KMS-11 (cell line): ENCODE results near the gene SEMA5A.

Source experiments
- H2AFZ ChIP-seq: fragments of 200-600 bp; sonication (generic); 2 replicates; pipeline ENCODE4 v1.6.1; 2016; ENCODE audit warnings: antibody characterized with exemption, mixed run types, low read depth
- H3K27ac ChIP-seq: fragments of 200-600 bp; sonication (generic); 2 replicates; pipeline ENCODE4 v1.6.1; 2016; ENCODE audit warnings: mild to moderate bottlenecking, mixed run types
- H3K27me3 ChIP-seq: fragments of 200-600 bp; sonication (generic); 2 replicates; pipeline ENCODE4 v1.6.1; 2017; ENCODE audit warnings: mild to moderate bottlenecking, low read depth, mixed run types, moderate library complexity; ENCODE audit not compliant: insufficient read depth
- H3K36me3 ChIP-seq: fragments of 200-600 bp; sonication (generic); 2 replicates; pipeline ENCODE4 v1.6.1; 2017; ENCODE audit warnings: mild to moderate bottlenecking, mixed run types; ENCODE audit not compliant: insufficient read depth
- H3K4me1 ChIP-seq: fragments of 200-600 bp; sonication (generic); 2 replicates; pipeline ENCODE4 v1.6.1; 2016; ENCODE audit warnings: mild to moderate bottlenecking, low read depth, mixed run types; ENCODE audit not compliant: poor library complexity, severe bottlenecking
- H3K4me2 ChIP-seq: fragments of 200-600 bp; sonication (generic); 2 replicates; pipeline ENCODE4 v1.7.0; 2016; ENCODE audit warnings: mild to moderate bottlenecking, mixed run types
- H3K4me3 ChIP-seq: fragments of 200-600 bp; sonication (generic); IDR thresholded peaks from 2 replicates; pipeline ENCODE4 v1.6.1; 2017; ENCODE audit warnings: low read depth, low read length, mixed read lengths; ENCODE audit not compliant: insufficient read depth
- H3K79me2 ChIP-seq: fragments of 200-600 bp; sonication (generic); 2 replicates; pipeline ENCODE4 v1.6.1; 2016; ENCODE audit warnings: low read depth, mixed run types; ENCODE audit not compliant: insufficient read depth
- H3K9ac ChIP-seq: fragments of 200-600 bp; sonication (generic); 2 replicates; pipeline ENCODE4 v1.6.1; 2016; ENCODE audit warnings: mild to moderate bottlenecking, mixed run types
- H4K20me1 ChIP-seq: fragments of 200-600 bp; sonication (generic); 2 replicates; pipeline ENCODE4 v1.6.1; 2016; ENCODE audit warnings: mild to moderate bottlenecking, mixed run types; ENCODE audit not compliant: insufficient read depth
- CTCF ChIP-seq: fragments of 200-600 bp; sonication (generic); conservative IDR thresholded peaks from 2 replicates; pipeline ENCODE4 v1.6.1; 2017; ENCODE audit warnings: low read depth, mild to moderate bottlenecking, antibody characterized with exemption, low read length, moderate library complexity, mixed read lengths

The SEMA5A gene

DNA sequence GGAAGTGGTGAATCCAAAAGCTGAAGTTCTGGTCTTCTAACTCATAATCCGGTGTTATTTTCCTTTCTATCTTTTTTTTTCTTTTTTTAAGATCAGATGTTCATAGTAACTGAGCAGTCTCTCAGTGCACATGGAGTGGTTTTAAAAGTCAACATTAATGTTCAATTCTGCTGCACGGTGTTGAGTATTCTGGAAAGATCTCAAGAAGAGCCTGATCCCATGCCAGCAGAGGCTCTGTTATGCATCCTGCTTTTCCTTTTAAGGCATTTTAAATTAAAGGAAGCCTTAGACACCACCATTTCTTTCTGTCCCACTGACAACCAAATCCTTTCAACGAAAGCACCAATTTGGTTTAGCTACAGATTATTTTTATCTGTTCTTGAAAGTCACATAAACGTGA lies 33.4 kb downstream of the SEMA5A start:
- H3K79me2 ChIP-seq, result no peaks in the 10 kb centered on the region
- no peak overlapping the region for H3K4me3 ChIP-seq
- H3K27me3 ChIP-seq, result no peaks in the 10 kb centered on the region
- no peaks in the 10 kb centered on the region for H4K20me1 ChIP-seq
- no peak overlapping the region for H3K9ac ChIP-seq
- H3K36me3 ChIP-seq, result no peaks in the 10 kb centered on the region
- H3K27ac ChIP-seq, result no peak overlapping the region
- H3K4me2 ChIP-seq, result no peak overlapping the region
- no peak for TF ChIP-seq CTCF
- H3K4me1 ChIP-seq, result no peaks in the 10 kb centered on the region
- no peak overlapping the region for H2AFZ ChIP-seq

GRCh38 chr5:9507974-9508373 lies 37.9 kb downstream of the SEMA5A start:
- no peaks in the 10 kb centered on the region for H3K4me1 ChIP-seq
- H3K27ac ChIP-seq, result no peak overlapping the region
- TF ChIP-seq CTCF, result no peak
- no peak overlapping the region for H2AFZ ChIP-seq
- H3K4me2 ChIP-seq, result no peak overlapping the region
- H3K4me3 ChIP-seq, result no peak overlapping the region
- H3K27me3 ChIP-seq, result no peaks in the 10 kb centered on the region
- no peaks in the 10 kb centered on the region for H3K79me2 ChIP-seq
- no peaks in the 10 kb centered on the region for H3K36me3 ChIP-seq
- H4K20me1 ChIP-seq, result no peaks in the 10 kb centered on the region
- H3K9ac ChIP-seq, result no peak overlapping the region

GRCh38 chr5:9505225-9505624 lies 40.6 kb downstream of the SEMA5A start:
- H3K36me3 ChIP-seq, result no peaks in the 10 kb centered on the region
- H3K4me1 ChIP-seq, result no peaks in the 10 kb centered on the region
- no peak overlapping the region for H3K4me2 ChIP-seq
- H3K27ac ChIP-seq, result no peak overlapping the region
- H3K79me2 ChIP-seq, result no peaks in the 10 kb centered on the region
- H3K4me3 ChIP-seq, result no peak overlapping the region
- H3K27me3 ChIP-seq, result no peaks in the 10 kb centered on the region
- H3K9ac ChIP-seq, result no peak overlapping the region
- TF ChIP-seq CTCF, result no peak
- H4K20me1 ChIP-seq, result no peaks in the 10 kb centered on the region
- H2AFZ ChIP-seq, result no peak overlapping the region

DNA sequence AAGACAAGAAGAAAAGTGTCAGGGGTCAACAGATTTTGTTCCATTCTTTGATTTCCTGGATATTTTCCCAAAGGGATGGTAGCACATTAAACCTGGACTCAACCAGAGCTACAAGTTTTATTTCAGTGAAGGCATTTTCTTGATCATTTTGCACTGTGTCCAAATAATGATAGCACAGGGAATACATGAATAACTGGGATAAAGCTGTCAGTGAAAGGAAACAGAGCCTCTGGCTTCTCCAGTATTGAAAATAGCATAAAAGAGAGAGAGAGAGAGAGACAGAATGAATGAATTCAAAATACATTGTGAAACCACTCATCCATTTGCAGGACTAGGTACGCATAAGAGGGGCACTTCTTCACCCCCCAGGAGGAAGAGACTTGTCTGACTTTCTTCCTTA lies 43.0 kb downstream of the SEMA5A start:
- Histone ChIP-seq H3K4me1 (no peaks in the 10 kb centered on the region), H2AFZ (no peak overlapping the region), H3K9ac (no peak overlapping the region), H3K4me2 (no peak overlapping the region), H3K36me3 (no peaks in the 10 kb centered on the region), H4K20me1 (no peaks in the 10 kb centered on the region), H3K79me2 (no peaks in the 10 kb centered on the region), H3K4me3 (no peak overlapping the region), H3K27me3 (no peaks in the 10 kb centered on the region), H3K27ac (no peak overlapping the region)
- TF ChIP-seq CTCF, result no peak
